Pulmonary artery endothelial cell (primary cell): ENCODE results near the gene IFNL1. TPM values are rescaled to one million over a fixed set of nuclear protein-coding genes. Genes with fewer than 3 reads are reported as not detected.
"Not testable (repeated sequence)": the region's sequence is repeated elsewhere in the genome, so short reads cannot be mapped to it uniquely, and the experiment has no call there.

Experiments
- DNase-seq: peaks from one replicate; pipeline ENCODE4 v3.0.0-alpha.2; 2011; ENCODE audit warnings: low read depth, low spot score
- total RNA-seq: library from RNA; depleted of rRNA; stranded (reverse); fragments of >200 nt; gene quantifications from 2 replicates; pipeline ENCODE4 v1.2.3, GENCODE V29; 2014

The IFNL1 gene
- total RNA-seq, 1 donor from 2014 or later = not detected

GRCh38 chr19:39270036-39270871 is 26.0 kb upstream of the IFNL1 start:
- DNase-seq = no peak

- DNase-seq = not testable (repeated sequence)
Observed at GRCh38 chr19:39273859-39274258, 22.3 kb upstream of the IFNL1 start.

DNA sequence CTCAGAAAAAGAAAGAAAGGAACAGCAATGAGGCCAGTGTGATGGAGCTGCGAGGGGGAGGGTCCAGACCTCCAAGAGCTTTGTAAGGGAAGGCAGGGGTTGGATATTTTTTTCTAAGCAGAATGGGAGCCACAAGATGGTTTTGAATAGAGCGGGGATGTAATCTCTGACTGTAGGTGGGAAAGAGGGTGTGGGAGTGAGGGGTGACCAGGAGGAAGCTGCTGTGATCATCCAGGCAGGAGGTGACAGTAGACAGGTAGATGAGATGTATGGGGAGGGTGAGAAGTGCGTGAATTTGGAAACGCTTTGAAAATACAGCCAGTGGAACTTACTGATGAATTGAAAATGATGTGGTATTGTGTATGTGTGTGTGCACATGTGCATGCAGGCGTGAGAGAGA is 20.6 kb upstream of the IFNL1 start:
- no peak for DNase-seq

GRCh38 chr19:39276740-39277139 is 19.5 kb upstream of the IFNL1 start:
- no peak for DNase-seq

GRCh38 chr19:39277598-39277997 is 18.6 kb upstream of the IFNL1 start:
- no peak for DNase-seq

- DNase-seq = no peak
Observed at GRCh38 chr19:39282021-39282420, 14.2 kb upstream of the IFNL1 start.

- no peak for DNase-seq
Observed at GRCh38 chr19:39284032-39284431, 12.2 kb upstream of the IFNL1 start.

GRCh38 chr19:39293394-39293793 is 2.8 kb upstream of the IFNL1 start:
- DNase-seq = no peak

- no peak for DNase-seq
Observed at GRCh38 chr19:39296906-39297305, 699 bp downstream of the IFNL1 start.

- DNase-seq = no peak
Observed at GRCh38 chr19:39297931-39298634, 1.9 kb downstream of the IFNL1 start.

DNA sequence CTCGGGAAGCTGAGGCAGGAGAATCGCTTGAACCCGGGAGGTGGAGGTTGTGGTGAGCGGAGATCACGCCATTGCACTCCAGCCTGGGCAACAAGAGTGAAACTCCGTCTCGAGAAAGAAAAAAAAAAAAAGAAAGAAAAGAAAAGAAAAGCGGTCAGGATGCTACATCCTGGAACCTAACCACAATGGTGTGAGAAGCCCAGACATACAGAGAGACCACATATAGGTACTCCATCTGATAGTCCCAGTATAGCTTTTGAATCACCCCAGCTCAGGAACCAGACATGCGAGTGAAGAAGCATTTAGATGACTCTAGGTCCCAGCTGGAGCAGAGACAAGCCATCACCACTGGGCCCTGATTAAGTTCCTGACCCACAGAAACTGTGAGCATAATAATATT is 3.2 kb downstream of the IFNL1 start:
- no peak for DNase-seq

DNA sequence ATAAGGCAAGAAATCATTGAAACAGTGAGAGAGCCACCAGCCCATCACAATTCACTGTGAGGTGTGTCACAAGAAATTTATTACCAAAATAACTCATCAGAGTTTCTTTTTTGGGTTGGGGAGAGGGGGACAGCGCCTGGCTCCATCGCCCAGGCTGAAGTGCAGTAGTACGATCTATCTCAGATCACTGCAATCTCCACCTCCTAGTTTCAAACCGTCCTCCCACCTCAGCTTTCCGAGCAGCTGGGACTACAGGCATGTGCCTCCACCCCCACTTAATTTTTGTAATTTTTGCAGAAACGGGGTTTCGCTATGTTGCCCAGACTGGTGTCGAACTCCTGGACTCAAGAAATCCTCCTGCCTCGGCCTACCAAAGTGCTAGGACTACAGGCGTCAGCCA is 3.6 kb downstream of the IFNL1 start:
- DNase-seq = no peak

DNA sequence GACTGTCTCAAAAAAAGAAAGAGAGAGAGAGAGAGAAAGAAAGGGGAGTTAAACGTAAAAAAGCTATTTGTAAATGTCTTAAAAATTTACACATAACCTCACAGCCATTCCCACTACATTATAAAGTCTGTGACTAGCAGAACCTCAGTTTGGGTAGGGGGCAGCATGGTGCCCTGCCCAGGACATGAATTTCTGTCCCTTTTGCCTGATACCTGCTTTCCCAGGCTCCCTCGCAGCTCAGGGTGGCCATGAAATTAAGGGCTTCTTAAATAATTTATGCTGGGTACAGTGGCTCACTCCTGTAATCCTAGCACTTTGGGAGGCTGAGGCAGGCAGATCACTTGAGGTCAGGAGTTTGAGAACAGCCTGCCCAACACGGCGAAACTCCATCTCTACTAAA is 4.8 kb downstream of the IFNL1 start:
- DNase-seq = no peak

DNA sequence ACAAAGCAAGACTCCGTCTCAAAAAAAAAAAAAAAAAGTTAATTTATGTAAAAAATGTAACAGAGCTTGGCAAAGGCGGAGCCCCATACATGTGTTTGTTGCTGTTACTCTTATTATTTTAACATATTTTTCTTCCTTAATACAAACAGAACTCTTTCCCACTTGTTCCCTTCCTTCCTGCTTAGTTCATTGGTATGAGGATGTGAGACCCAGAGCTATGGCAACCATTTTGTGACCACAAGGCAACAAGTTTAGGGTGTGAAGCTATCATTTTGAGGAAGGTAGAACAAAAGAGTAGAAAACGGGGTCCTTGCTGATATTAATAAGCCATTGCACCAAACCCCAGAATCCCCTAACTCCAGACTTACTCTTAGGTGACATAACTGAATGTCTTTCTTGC is 5.4 kb downstream of the IFNL1 start:
- DNase-seq = no peak

DNA sequence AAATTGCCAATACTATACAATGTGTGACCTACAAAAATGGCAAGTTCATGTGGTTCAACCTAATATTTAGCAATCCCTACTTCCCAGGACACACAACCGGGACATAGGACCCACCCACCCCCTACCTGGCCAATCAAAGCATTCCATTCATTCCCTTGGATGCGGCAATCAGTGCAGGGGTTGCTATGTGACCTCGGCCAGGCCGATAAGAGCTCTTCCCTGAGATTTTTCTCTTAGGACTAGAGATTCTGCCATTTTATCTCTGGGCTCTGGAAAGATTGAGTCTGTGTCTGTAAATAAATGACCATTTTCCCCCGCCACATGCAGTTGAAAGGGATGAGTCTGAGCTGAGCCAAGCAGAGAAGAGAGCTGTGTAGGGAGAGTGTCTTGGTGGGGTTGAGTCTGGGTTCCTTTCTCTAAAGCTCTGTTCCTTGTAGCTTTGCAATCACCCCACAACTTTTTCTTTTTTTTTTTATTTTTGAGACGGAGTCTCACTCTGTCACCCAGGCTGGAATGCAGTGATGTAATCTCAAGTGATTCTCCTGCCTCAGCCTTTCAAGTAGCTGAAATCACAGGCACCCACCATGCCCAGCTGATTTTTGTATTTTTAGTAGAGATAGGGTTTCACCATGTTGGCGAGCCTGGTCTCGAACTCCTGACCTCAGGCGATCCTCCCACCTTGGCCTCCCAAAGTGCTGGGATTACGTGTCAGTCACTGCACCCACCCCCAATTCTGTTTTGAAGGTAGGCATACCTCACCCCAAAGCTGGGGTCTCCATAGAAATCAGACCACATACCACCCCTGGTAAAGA is 7.4 kb downstream of the IFNL1 start:
- no peak for DNase-seq

GRCh38 chr19:39304185-39304513 is 7.9 kb downstream of the IFNL1 start:
- no peak for DNase-seq

GRCh38 chr19:39304701-39305571 is 8.7 kb downstream of the IFNL1 start:
- DNase-seq = no peak

DNA sequence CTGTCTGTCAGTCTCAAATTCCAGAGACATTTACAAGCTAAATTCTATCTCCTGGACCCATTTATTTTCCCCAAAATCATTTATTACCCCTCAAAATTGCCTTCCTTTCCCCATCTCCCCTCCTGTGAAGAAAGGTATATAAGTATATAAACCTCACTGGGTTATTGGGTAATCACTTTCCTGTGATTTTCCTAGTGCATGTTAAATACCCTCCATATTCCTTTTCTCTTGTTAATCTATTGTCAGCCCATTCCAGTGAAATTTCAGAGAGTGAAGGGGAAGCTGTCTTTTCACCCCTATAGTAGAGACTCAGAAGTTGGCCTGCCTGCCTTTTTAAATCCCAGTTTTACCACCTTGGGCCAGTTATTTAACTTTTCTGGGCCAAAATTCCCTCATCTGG is 9.9 kb downstream of the IFNL1 start:
- DNase-seq = no peak

DNA sequence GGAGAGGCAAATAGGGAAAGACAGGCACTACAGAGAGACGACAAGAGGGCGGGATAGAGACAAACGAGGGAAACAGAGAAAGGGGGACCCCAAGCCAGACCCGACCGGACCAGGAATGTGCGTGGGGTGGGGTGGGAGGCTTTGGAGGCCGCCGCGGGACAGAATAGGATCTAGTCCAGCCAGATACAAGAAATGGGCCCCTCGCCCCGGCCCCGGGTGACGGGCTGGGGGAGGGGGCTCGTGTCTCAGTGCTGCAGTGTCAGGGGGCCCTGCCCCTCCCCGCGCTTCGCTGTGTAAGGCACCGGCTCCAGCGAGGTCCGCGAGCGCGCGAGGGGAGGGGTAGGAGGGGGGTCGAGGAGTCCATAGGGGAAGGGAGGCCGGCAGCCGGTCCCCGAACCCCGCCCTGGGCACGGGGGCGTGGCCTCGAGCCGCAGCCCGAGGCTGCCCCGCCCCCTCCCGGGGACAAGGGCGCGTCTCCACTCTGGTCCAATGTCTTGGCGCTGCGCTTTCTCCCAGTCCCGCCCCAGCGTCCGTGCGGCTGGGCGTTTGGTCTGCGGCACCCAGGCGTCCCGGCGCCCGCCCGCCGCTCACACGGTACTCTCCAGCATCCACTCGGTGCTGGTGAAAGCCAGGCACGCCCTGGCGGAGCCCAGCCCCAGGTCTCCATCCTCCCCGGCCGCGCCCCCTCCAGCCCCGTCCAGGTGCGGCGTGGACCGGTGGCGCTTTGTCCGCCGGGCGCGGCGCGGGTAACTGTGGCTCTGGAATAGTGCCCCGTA is 11.0 kb downstream of the IFNL1 start:
- no peak for DNase-seq

GRCh38 chr19:39307822-39308530 is 11.8 kb downstream of the IFNL1 start:
- DNase-seq = no peak
